ENCODE data around the gene GABRR3.
"Not testable (repeated sequence)": the region's sequence is repeated elsewhere in the genome, so short reads cannot be mapped to it uniquely, and the experiment has no call there.

The GABRR3 gene

GRCh38 chr3:98021830-98022560, 13.1 kb downstream of the GABRR3 start:
- DNase-seq (ENCODE audit: low read depth): no peak

- DNase-seq (ENCODE audit: low read depth): no peak
Measured at GRCh38 chr3:98020412-98020811, 14.7 kb downstream of the GABRR3 start.

GRCh38 chr3:98018301-98018700, 16.8 kb downstream of the GABRR3 start:
- no peak for DNase-seq (ENCODE audit: low read depth)

- DNase-seq (ENCODE audit: low read depth): no peak
Measured at GRCh38 chr3:98014268-98014585, 20.9 kb downstream of the GABRR3 start.

- DNase-seq (ENCODE audit: low read depth): no peak
Measured at GRCh38 chr3:98013411-98014267, 21.5 kb downstream of the GABRR3 start.

GRCh38 chr3:98012979-98013378, 22.1 kb downstream of the GABRR3 start:
- no peak for DNase-seq (ENCODE audit: low read depth)

- not testable (repeated sequence) for DNase-seq (ENCODE audit: low read depth)
Measured at GRCh38 chr3:98010883-98011449, 24.1 kb downstream of the GABRR3 start.

GRCh38 chr3:98010194-98010882, 24.8 kb downstream of the GABRR3 start:
- DNase-seq (ENCODE audit: low read depth): no peak

- DNase-seq (ENCODE audit: low read depth): no peak
Measured at GRCh38 chr3:98008855-98009254, 26.3 kb downstream of the GABRR3 start.

GRCh38 chr3:98005438-98005837, 29.7 kb downstream of the GABRR3 start:
- DNase-seq (ENCODE audit: low read depth): no peak

GRCh38 chr3:98004721-98005120, 30.4 kb downstream of the GABRR3 start:
- DNase-seq (ENCODE audit: low read depth): no peak

GRCh38 chr3:98003306-98003969, 31.7 kb downstream of the GABRR3 start:
- DNase-seq (ENCODE audit: low read depth): no peak

GRCh38 chr3:98002717-98003116, 32.4 kb downstream of the GABRR3 start:
- DNase-seq (ENCODE audit: low read depth): no peak

GRCh38 chr3:97999994-98000393, 35.1 kb downstream of the GABRR3 start:
- DNase-seq (ENCODE audit: low read depth): no peak

GRCh38 chr3:97999103-97999502, 36.0 kb downstream of the GABRR3 start:
- DNase-seq (ENCODE audit: low read depth): no peak

- no peak for DNase-seq (ENCODE audit: low read depth)
Measured at GRCh38 chr3:97996988-97997387, 38.1 kb downstream of the GABRR3 start.

- no peak for DNase-seq (ENCODE audit: low read depth)
Measured at GRCh38 chr3:97994328-97994945, 40.7 kb downstream of the GABRR3 start.

GRCh38 chr3:97993526-97993925, 41.6 kb downstream of the GABRR3 start:
- no peak for DNase-seq (ENCODE audit: low read depth)

GRCh38 chr3:97992547-97993173, 42.5 kb downstream of the GABRR3 start:
- no peak for DNase-seq (ENCODE audit: low read depth)

- DNase-seq (ENCODE audit: low read depth): no peak
Measured at GRCh38 chr3:97991293-97991682, 43.8 kb downstream of the GABRR3 start.
